GM12873 (cell line): ENCODE data around the gene MIF.

Experiments
- TF ChIP-seq, protein P1 (sequence below): IDR thresholded peaks from 2 replicates; pipeline ENCODE4 v1.5.1; 2012; ENCODE audit warnings: low read depth, mild to moderate bottlenecking, moderate library complexity, low read length, control low read depth; ENCODE audit not compliant: insufficient read depth; ENCODE audit errors: missing control alignments

MIF gene

DNA sequence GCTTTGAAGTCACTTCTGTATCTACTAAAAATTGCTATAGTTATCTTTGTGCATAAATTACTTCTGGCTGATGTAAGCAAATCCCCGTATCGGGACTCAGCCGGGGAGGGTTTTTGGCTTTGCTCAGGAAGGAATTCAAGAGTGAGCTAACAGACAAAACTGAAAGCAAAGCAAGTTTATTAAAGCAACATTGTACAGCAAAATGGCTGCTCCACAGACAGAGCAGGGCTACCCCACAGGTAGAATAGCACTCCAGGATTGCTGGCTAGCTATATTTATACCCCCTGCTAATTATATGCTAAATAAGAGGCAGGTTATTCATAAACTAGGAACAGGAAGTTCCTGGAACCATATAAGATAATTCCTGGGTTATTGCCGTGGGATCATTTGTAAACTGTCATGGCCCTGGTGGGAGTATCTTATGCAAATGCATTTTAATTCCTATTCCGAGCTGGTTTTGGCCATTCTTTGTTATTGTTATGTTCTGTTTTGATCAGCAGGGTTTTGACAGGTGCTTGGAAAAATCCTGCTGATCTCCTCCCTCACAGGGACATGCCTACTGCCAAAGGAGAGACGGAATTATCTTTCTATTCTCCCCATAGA is 15.2 kb downstream of the MIF start:
- TF ChIP-seq, protein P1, sequence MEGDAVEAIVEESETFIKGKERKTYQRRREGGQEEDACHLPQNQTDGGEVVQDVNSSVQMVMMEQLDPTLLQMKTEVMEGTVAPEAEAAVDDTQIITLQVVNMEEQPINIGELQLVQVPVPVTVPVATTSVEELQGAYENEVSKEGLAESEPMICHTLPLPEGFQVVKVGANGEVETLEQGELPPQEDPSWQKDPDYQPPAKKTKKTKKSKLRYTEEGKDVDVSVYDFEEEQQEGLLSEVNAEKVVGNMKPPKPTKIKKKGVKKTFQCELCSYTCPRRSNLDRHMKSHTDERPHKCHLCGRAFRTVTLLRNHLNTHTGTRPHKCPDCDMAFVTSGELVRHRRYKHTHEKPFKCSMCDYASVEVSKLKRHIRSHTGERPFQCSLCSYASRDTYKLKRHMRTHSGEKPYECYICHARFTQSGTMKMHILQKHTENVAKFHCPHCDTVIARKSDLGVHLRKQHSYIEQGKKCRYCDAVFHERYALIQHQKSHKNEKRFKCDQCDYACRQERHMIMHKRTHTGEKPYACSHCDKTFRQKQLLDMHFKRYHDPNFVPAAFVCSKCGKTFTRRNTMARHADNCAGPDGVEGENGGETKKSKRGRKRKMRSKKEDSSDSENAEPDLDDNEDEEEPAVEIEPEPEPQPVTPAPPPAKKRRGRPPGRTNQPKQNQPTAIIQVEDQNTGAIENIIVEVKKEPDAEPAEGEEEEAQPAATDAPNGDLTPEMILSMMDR = no peak

DNA sequence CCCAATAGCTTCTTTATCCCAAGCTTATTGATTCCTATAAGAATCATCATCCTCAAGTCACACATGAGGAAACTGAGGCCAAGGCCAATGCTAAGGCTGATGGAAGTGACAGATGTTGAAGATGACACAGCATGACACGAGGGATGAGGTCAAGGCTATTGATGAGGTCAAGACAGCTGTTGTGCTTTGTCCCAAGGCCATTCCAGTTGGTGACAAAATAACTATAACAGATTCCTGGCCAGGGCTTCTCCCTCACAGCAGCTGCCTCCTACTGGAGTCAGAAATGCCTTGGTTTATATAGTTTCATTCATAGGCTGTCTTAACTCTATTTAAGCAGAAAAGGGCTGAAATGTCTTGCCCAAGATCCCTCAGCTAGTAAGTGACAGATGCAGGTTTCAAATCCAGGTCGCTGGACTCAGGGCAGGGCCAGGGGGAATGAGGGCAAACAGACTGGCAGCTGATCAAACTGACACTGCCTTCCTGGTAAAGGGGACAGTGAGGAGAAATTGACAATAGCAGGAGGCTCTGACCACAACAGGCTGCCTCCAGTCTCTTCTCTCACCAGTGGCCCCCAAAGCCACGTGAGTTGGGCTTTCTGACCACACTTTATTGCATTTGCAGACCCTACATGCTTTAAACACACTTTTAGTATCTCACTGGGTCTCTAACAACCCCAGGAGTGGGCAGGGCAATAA is 16.5 kb downstream of the MIF start:
- TF ChIP-seq, protein P1 = no peak

DNA sequence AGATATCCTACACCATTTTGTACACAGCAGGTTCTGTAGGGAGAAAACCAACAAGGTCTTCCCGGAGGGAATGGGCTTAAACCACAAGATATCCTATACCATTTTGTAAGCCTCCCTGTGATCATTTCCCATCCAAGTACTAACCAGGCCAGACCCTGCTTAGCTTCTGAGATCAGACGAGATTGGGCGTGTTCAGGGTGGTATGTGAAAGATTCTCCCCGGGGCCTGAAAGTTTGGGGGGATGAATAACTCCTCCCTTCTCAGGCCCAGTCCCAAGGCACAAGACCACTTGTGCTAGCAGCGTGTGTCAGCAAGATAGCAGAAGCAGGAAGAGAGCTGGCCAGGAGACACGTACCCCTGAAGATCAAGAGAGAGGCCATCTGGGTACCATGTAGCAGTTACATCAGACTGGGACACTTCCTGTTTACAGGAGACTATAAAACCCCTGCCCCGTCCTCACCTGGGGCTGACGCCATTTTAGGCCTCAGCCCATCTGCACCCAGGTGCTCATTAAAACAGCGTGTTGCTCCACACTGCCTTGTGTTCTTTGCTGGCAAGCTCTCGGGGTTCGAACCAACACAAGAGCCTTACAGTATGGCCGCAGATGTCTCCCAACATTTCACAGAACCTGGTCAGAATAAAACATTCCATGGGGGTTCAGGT is 17.3 kb downstream of the MIF start:
- TF ChIP-seq, protein P1 = no peak

DNA sequence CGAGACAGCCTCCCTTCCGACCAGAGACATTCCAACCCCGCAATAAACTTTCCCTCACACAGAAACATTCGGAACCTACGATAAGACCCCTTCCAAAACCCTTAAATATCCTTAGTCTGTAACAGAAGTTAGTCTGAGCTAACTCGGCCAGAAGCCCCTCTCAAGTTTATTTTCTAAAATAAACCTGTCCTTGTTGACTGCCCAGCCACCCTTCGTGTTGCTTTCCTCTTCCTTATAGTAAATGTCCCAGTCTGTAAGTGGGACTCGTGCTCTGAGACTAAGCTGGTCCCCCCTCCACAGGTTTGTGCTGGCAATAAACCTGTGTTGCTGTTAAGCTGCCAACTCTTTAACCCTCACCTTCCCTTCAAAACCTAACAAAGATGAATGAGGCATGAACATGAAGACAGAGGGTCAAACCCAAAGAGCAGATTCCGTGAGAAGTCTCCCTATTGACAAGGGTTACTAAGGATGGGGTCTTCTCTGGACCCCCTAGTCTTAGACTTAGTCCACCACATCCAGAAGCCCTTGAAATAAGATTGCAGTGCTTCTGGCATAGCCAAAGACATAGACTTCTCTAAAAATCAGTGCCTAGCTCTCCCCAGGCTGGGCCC is 18.2 kb downstream of the MIF start:
- TF ChIP-seq, protein P1 = no peak

DNA sequence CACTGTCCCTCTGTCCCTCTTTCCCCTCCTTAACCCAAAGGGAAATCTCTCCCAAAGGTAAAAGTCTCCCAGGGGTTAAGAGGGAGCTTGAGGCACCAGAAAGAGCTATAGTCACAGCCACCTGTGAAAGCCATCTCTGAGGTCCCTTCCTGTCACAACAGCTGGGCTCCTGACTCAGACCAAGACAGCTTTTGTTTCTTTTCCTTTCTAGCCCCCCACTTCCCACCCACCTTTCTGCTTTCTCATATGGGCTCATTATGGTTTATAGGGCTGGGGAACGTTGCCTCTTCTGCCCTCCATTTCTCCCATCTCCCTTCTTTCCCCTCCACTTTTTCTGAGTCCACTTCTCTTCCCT is 19.1 kb downstream of the MIF start:
- TF ChIP-seq, protein P1 = no peak

DNA sequence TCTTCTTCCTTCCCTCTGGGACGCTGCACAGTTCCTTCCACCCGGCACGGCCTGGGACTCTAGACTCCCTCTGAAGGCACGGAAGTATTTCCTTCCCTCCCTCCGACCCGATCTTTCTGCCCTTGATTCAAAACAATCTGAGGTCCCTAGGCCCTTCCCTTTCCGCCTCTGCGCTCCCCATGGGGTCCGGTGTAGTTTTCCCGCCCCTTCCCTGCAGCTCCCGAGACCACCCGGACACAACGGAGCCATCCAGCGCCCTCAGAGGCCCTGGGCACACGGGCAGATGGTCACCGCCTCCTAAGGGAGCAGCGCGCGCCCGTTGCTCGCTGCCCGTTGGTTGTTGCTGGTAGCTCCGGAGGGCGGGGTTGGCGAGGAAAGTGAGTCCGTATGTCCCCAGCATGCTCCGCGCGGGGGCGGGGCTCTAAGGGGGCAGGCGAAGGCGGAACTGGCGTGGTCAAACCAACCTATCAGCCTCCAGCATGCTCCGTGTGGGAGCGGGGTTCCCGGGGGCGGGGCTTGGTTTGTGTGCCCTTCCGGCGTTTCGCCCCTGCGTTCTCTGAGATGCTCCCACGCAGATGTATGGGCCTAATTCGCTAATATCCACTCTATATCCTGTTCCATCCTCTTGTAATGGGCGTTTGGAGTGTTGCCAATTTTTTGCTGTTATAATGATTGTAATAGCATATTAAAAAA is 19.6 kb downstream of the MIF start:
- TF ChIP-seq, protein P1 = no peak

DNA sequence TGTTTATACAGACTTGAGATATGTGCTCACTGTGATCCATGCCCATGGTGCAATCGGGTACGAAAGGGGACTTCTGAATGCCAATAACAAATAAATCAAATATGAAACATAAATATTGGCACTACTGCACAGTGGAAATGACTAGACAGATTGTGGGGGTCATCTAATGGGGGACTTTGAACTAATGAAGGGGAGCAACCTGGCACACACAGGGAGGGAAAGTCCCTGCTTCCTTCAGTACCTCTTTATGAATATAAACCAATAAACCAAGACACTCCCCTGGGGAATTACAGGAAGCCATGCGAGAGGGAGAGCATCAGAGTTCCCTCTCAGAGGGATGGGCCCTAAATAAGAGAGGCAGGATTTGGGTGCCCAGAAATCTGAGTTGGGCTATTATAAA is 21.1 kb downstream of the MIF start:
- TF ChIP-seq, protein P1 = no peak
